Measurements from ENCODE around the gene CPNE1. TPM values are rescaled to one million over a fixed set of nuclear protein-coding genes. Genes with fewer than 3 reads are reported as not detected.

The CPNE1 gene
- total RNA-seq, 8 experiments from 2014 or later, result 88.8 to 205 (median 124) TPM

GRCh38 chr20:35595901-35596300 is 68.8 kb downstream of the CPNE1 start:
- in situ Hi-C loops (cut with MboI; ENCODE audit: low pct_unique_long_range_greater_than_20kb in 2 of 9, low sequenced_read_pairs in 9 of 9, unreplicated experiment in 9 of 9), result no loop called here
- no peak for ATAC-seq (replicated peaks in 6 of 8)
- Histone ChIP-seq H3K4me3 (no peak overlapping the region), H3K4me1 (replicated peaks in 1 of 2) (no peaks in the 10 kb centered on the region), H3K27ac (no peak overlapping the region)
- WGBS, 10 experiments, result 20 to 87% (median 60%) methylated on average over 1 to 3 of the region's 7 CpGs; no CpG with 5 or more reads in 3 of the 10 experiments

- in situ Hi-C loops (cut with MboI; ENCODE audit: low pct_unique_long_range_greater_than_20kb in 2 of 9, low sequenced_read_pairs in 9 of 9, unreplicated experiment in 9 of 9), result no loop called here
- Histone ChIP-seq H3K4me3 (no peak overlapping the region), H3K4me1 (replicated peaks in 1 of 2) (no peaks in the 10 kb centered on the region), H3K27ac (no peak overlapping the region)
- no peak for ATAC-seq (replicated peaks in 6 of 8)
- 53 to 100% (median 96%) methylated on average over 1 to 8 of the region's 17 CpGs; no CpG with 5 or more reads in 5 of the 10 experiments for WGBS, 10 experiments
Measured at GRCh38 chr20:35595456-35595855, 69.2 kb downstream of the CPNE1 start.

- H3K4me1 ChIP-seq (replicated peaks in 1 of 2), result no peaks in the 10 kb centered on the region
- no peak for ATAC-seq (replicated peaks in 6 of 8)
- in situ Hi-C loops (cut with MboI; ENCODE audit: low pct_unique_long_range_greater_than_20kb in 2 of 9, low sequenced_read_pairs in 9 of 9, unreplicated experiment in 9 of 9), result no loop called here
- WGBS, 10 experiments, result 0 to 71% (median 33%) methylated on average over 1 to 2 of the region's 2 CpGs; no CpG with 5 or more reads in 1 of the 10 experiments
- H3K27ac ChIP-seq, result no peak overlapping the region
- no peak overlapping the region for H3K4me3 ChIP-seq
Measured at GRCh38 chr20:35592339-35592974, 72.2 kb downstream of the CPNE1 start.

- Histone ChIP-seq H3K4me3 (no peak overlapping the region), H3K27ac (no peak overlapping the region), H3K4me1 (replicated peaks in 1 of 2) (no peaks in the 10 kb centered on the region)
- no peak for ATAC-seq (replicated peaks in 6 of 8)
- WGBS, 10 experiments, result 74 to 100% (median 94%) methylated on average over 3 to 13 of the region's 14 CpGs; no CpG with 5 or more reads in 1 of the 10 experiments
- in situ Hi-C loops (cut with MboI; ENCODE audit: low pct_unique_long_range_greater_than_20kb in 2 of 9, low sequenced_read_pairs in 9 of 9, unreplicated experiment in 9 of 9), result no loop called here
Measured at GRCh38 chr20:35588397-35588796, 76.3 kb downstream of the CPNE1 start.

- WGBS, 10 experiments, result 13 to 100% (median 90%) methylated on average over 1 to 2 of the region's 2 CpGs; no CpG with 5 or more reads in 3 of the 10 experiments
- no peak for ATAC-seq (replicated peaks in 6 of 8)
- H3K4me3 ChIP-seq, result no peak overlapping the region
- H3K27ac ChIP-seq, result no peak overlapping the region
- H3K4me1 ChIP-seq (replicated peaks in 1 of 2), result no peaks in the 10 kb centered on the region
- in situ Hi-C loops (cut with MboI; ENCODE audit: low pct_unique_long_range_greater_than_20kb in 2 of 9, low sequenced_read_pairs in 9 of 9, unreplicated experiment in 9 of 9), result no loop called here
Measured at GRCh38 chr20:35587436-35587835, 77.3 kb downstream of the CPNE1 start.

- WGBS, 10 experiments, result 40 to 100% (median 90%) methylated on average over 1 to 5 of the region's 6 CpGs; no CpG with 5 or more reads in 3 of the 10 experiments
- H3K27ac ChIP-seq, result no peak overlapping the region
- H3K4me1 ChIP-seq (replicated peaks in 1 of 2), result no peaks in the 10 kb centered on the region
- no peak for ATAC-seq (replicated peaks in 6 of 8)
- in situ Hi-C loops (cut with MboI; ENCODE audit: low pct_unique_long_range_greater_than_20kb in 2 of 9, low sequenced_read_pairs in 9 of 9, unreplicated experiment in 9 of 9), result no loop called here
- no peak overlapping the region for H3K4me3 ChIP-seq
Measured at GRCh38 chr20:35586751-35587425, 77.8 kb downstream of the CPNE1 start.

GRCh38 chr20:35583636-35584560 is 80.8 kb downstream of the CPNE1 start:
- in situ Hi-C loops (cut with MboI; ENCODE audit: low pct_unique_long_range_greater_than_20kb in 2 of 9, low sequenced_read_pairs in 9 of 9, unreplicated experiment in 9 of 9), result no loop called here
- WGBS, 10 experiments, result 80 to 100% (median 100%) methylated on average over 1 to 3 of the region's 18 CpGs; no CpG with 5 or more reads in 7 of the 10 experiments
- Histone ChIP-seq H3K4me3 (no peak overlapping the region), H3K4me1 (replicated peaks in 1 of 2) (no peaks in the 10 kb centered on the region), H3K27ac (no peak overlapping the region)
- ATAC-seq (replicated peaks in 6 of 8), result no peak

- Histone ChIP-seq H3K4me1 (replicated peaks in 1 of 2) (no peaks in the 10 kb centered on the region), H3K27ac (no peak overlapping the region), H3K4me3 (no peak overlapping the region)
- ATAC-seq (replicated peaks in 6 of 8), result no peak
- in situ Hi-C loops (cut with MboI; ENCODE audit: low pct_unique_long_range_greater_than_20kb in 2 of 9, low sequenced_read_pairs in 9 of 9, unreplicated experiment in 9 of 9), result no loop called here
- 35 to 94% (median 77%) methylated on average over 2 to 5 of the region's 12 CpGs; no CpG with 5 or more reads in 6 of the 10 experiments for WGBS, 10 experiments
Measured at GRCh38 chr20:35582741-35583404, 81.8 kb downstream of the CPNE1 start.

- H3K27ac ChIP-seq, result no peak overlapping the region
- no peak for ATAC-seq (replicated peaks in 6 of 8)
- no peaks in the 10 kb centered on the region for H3K4me1 ChIP-seq (replicated peaks in 1 of 2)
- H3K4me3 ChIP-seq, result no peak overlapping the region
- 40 to 100% (median 100%) methylated on average over 1 to 2 of the region's 7 CpGs; no CpG with 5 or more reads in 3 of the 10 experiments for WGBS, 10 experiments
- in situ Hi-C loops (cut with MboI; ENCODE audit: low pct_unique_long_range_greater_than_20kb in 2 of 9, low sequenced_read_pairs in 9 of 9, unreplicated experiment in 9 of 9), result no loop called here
Measured at GRCh38 chr20:35582131-35582530, 82.6 kb downstream of the CPNE1 start.

- no peak for ATAC-seq (replicated peaks in 6 of 8)
- no peak overlapping the region for H3K27ac ChIP-seq
- no peak overlapping the region for H3K4me3 ChIP-seq
- 20 to 100% (median 89%) methylated on average over 1 to 5 of the region's 6 CpGs; no CpG with 5 or more reads in 5 of the 10 experiments for WGBS, 10 experiments
- no peaks in the 10 kb centered on the region for H3K4me1 ChIP-seq (replicated peaks in 1 of 2)
- in situ Hi-C loops (cut with MboI; ENCODE audit: low pct_unique_long_range_greater_than_20kb in 2 of 9, low sequenced_read_pairs in 9 of 9, unreplicated experiment in 9 of 9), result no loop called here
Measured at GRCh38 chr20:35579196-35579595, 85.5 kb downstream of the CPNE1 start.

GRCh38 chr20:35578469-35578868 is 86.2 kb downstream of the CPNE1 start:
- no peak for ATAC-seq (replicated peaks in 6 of 8)
- Histone ChIP-seq H3K4me3 (no peak overlapping the region), H3K27ac (no peak overlapping the region), H3K4me1 (replicated peaks in 1 of 2) (no peaks in the 10 kb centered on the region)
- 20 to 100% (median 94%) methylated on average over 1 to 8 of the region's 8 CpGs; no CpG with 5 or more reads in 5 of the 10 experiments for WGBS, 10 experiments
- in situ Hi-C loops (cut with MboI; ENCODE audit: low pct_unique_long_range_greater_than_20kb in 2 of 9, low sequenced_read_pairs in 9 of 9, unreplicated experiment in 9 of 9), result no loop called here

- in situ Hi-C loops (cut with MboI; ENCODE audit: low pct_unique_long_range_greater_than_20kb in 2 of 9, low sequenced_read_pairs in 9 of 9, unreplicated experiment in 9 of 9), result no loop called here
- no peak overlapping the region for H3K27ac ChIP-seq
- 17 to 83% (median 55%) methylated on average over 1 to 3 of the region's 3 CpGs; no CpG with 5 or more reads in 4 of the 10 experiments for WGBS, 10 experiments
- H3K4me3 ChIP-seq, result no peak overlapping the region
- H3K4me1 ChIP-seq (replicated peaks in 1 of 2), result no peaks in the 10 kb centered on the region
- no peak for ATAC-seq (replicated peaks in 6 of 8)
Measured at GRCh38 chr20:35576816-35577215, 87.9 kb downstream of the CPNE1 start.
